Transverse colon (tissue), 4 donors: ENCODE measurements around the gene CEPT1. TPM values are rescaled to one million over a fixed set of nuclear protein-coding genes. Genes with fewer than 3 reads are reported as not detected.

Experiments
- DNase-seq: peaks from one replicate; pipeline ENCODE4 v3.0.0-alpha.2; 2019
- H3K27ac ChIP-seq, 4 donors: fragments of 200-600 bp; sonication (generic); 2 replicates each; pipeline ENCODE4 v1.5.1; 2016 to 2018; ENCODE audit warnings: inconsistent platforms in 4 of 4
- H3K27me3 ChIP-seq: fragments of 200-600 bp; sonication (generic); 2 replicates; pipeline ENCODE4 v1.5.1; 2017; ENCODE audit warnings: inconsistent platforms
- H3K36me3 ChIP-seq, 4 donors: fragments of 200-600 bp; sonication (generic); 2 replicates each; pipeline ENCODE4 v1.5.1; 2017 to 2019; ENCODE audit warnings: inconsistent platforms in 4 of 4
- H3K4me1 ChIP-seq, 4 donors: fragments of 200-600 bp; sonication (generic); 2 replicates each; pipeline ENCODE4 v1.5.1; 2017 to 2020; ENCODE audit warnings: inconsistent platforms in 4 of 4
- H3K4me3 ChIP-seq, 4 donors: fragments of 200-600 bp; sonication (generic); 1 replicate in 1 of 4; 2 replicates in 3 of 4; pipeline versions ENCODE4 v1.5.1 to v1.6.1; 2017 to 2019; ENCODE audit warnings: inconsistent platforms in 4 of 4
- H3K9me3 ChIP-seq, 2 donors: fragments of 200-600 bp; sonication (generic); 2 replicates each; pipeline ENCODE4 v1.5.1; 2017 to 2019; ENCODE audit warnings: inconsistent platforms in 2 of 2
- EP300 ChIP-seq: sonication (generic); formaldehyde crosslinking; IDR thresholded peaks from one replicate; pipeline ENCODE4 v1.6.1; 2017; ENCODE audit warnings: antibody characterized with exemption, low read depth
- POLR2A ChIP-seq: fragments of 450-650 bp; IDR thresholded peaks from one replicate; pipeline ENCODE4 v1.6.1; 2016; ENCODE audit warnings: antibody characterized with exemption, mild to moderate bottlenecking, moderate library complexity
- POLR2AphosphoS5 ChIP-seq, 3 donors: sonication (generic); formaldehyde crosslinking; IDR thresholded peaks; one replicate each; pipeline ENCODE4 v1.6.1; 2016; ENCODE audit warnings: antibody characterized with exemption in 3 of 3
- WGBS, 2 donors: methylation state at CpG; one replicate each; pipeline ENCODE4 v1.1.5; 2018; ENCODE audit warnings: low coverage in 1 of 2; 5-methylcytosine and 5-hydroxymethylcytosine counted together
- in situ Hi-C, 4 donors: fragments of 200-750 bp; cut with MboI; loops; one replicate each; pipeline versions ENCODE4 v1.15.0 to v1.15.1; 2017; ENCODE audit warnings: low sequenced_read_pairs in 3 of 4, low pct_ligation_motif_present in 1 of 4, low pct_unique_long_range_greater_than_20kb in 1 of 4
- intact Hi-C: fragments of 100-400 bp; cut with DNase I; formaldehyde crosslinking; loops from one replicate; pipeline ENCODE4 v1.15.1; 2023; ENCODE audit warnings: low total_unique reads
- total RNA-seq, 4 donors: library from RNA; depleted of rRNA; stranded (reverse); fragments of >200 nt; gene quantifications; one replicate each; pipeline ENCODE4 v1.1.0, GENCODE V29; 2016
- TF ChIP-seq, protein P1 (sequence below), 5 experiments: fragments of 200-600 bp in 3 of 5; fragments of 450-650 bp in 2 of 5; sonication (generic) in 3 of 5; IDR thresholded peaks; 1 replicate in 2 of 5; 2 replicates in 3 of 5; pipeline ENCODE4 v1.5.1; 2016 to 2017; ENCODE audit warnings: antibody characterized with exemption in 5 of 5, inconsistent platforms in 3 of 5, mild to moderate bottlenecking in 2 of 5, moderate library complexity in 1 of 5

Gene CEPT1
- total RNA-seq, 4 donors from 2014 or later = 11.2 to 55.6 (median 26.9) TPM

DNA sequence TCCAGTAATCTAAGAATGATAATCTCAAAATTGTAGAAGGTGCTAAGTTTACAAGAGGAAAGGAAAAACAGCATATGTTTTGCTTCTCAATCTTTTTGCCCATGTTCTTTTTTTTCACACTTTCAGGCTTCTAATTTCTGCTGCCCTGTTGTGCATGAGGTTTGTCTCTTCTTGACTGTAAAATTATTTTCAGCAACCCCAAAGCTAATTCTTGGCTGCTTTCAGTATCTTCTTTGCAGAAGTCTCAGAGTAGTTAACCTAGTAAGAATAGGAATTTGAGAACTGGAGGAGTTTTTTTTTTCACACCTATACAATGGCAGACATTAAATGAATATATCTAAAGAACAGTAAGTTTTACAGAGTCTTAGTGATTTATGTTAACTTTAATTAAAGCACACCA lies 34.0 kb downstream of the CEPT1 start:
- no peak for DNase-seq
- no peak overlapping the region for H3K4me3 ChIP-seq
- H3K4me1 ChIP-seq = no peaks in the 10 kb centered on the region
- no peaks in the 10 kb centered on the region for H3K27me3 ChIP-seq
- in situ Hi-C loops (no loop called here), intact Hi-C loops (no loop called here)
- no peak overlapping the region for H3K27ac ChIP-seq
- H3K36me3 ChIP-seq = peaks cover 0 to 34% (median 5%) of the 10 kb centered on the region in 4 donors
- TF ChIP-seq POLR2AphosphoS5 (IDR thresholded peaks at IDR 0.05) (no peak), EP300 (no peak), POLR2A (no peak)
- TF ChIP-seq, protein P1, sequence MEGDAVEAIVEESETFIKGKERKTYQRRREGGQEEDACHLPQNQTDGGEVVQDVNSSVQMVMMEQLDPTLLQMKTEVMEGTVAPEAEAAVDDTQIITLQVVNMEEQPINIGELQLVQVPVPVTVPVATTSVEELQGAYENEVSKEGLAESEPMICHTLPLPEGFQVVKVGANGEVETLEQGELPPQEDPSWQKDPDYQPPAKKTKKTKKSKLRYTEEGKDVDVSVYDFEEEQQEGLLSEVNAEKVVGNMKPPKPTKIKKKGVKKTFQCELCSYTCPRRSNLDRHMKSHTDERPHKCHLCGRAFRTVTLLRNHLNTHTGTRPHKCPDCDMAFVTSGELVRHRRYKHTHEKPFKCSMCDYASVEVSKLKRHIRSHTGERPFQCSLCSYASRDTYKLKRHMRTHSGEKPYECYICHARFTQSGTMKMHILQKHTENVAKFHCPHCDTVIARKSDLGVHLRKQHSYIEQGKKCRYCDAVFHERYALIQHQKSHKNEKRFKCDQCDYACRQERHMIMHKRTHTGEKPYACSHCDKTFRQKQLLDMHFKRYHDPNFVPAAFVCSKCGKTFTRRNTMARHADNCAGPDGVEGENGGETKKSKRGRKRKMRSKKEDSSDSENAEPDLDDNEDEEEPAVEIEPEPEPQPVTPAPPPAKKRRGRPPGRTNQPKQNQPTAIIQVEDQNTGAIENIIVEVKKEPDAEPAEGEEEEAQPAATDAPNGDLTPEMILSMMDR (IDR thresholded peaks at IDR 0.05) = no peak
- H3K9me3 ChIP-seq = no peaks in the 10 kb centered on the region

DNA sequence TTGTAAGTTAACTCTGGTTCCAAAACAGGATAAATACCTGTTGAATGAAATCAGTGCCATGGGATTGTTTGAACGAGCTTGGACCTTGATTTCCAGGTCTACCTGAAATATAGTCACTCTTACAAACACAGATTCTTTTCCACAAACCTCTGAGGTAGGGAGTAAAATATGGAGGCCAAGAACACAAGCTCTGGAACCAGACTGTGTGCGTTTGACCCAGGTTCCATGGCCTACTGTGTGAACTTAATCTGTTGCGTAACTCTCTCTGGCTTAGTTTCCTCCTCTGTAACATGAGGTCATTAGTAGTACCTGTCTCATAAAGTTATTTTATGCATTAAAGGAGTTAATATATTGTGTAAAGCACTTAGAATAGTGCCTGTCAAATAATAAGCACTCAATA lies 35.3 kb downstream of the CEPT1 start:
- Histone ChIP-seq H3K9me3 (no peaks in the 10 kb centered on the region), H3K27me3 (no peaks in the 10 kb centered on the region), H3K27ac (no peak overlapping the region), H3K4me1 (no peaks in the 10 kb centered on the region), H3K36me3 (peaks cover 0 to 33% (median 3%) of the 10 kb centered on the region in 4 donors), H3K4me3 (no peak overlapping the region)
- no peak for DNase-seq
- in situ Hi-C loops = no loop called here
- TF ChIP-seq POLR2A = no peak
- no peak for TF ChIP-seq EP300
- TF ChIP-seq POLR2AphosphoS5 (IDR thresholded peaks at IDR 0.05) = no peak
- TF ChIP-seq, protein P1 (IDR thresholded peaks at IDR 0.05) = no peak
- 70 to 91% methylated on average over 2 to 3 of the region's 3 CpGs for WGBS, 2 donors
- intact Hi-C loops = no loop called here

DNA sequence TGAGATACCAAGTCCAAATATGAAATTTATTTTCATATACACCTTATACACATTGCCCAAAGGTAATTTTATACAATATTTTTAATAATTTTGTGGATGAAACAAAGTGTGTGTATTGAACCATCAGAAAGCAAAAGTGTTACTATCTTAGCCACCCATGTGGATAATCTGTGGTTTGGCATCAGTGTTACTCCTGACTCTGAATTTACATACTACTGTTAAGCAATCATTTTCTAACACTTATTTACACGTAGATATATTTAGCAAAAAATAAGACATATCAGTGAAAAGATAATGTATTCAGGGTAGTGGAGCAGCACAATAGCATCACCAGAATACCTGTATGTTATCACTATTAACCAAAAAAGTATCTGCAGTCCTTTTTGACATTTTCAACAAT lies 36.7 kb downstream of the CEPT1 start:
- Histone ChIP-seq H3K9me3 (no peaks in the 10 kb centered on the region), H3K36me3 (peaks cover 0 to 33% (median 3%) of the 10 kb centered on the region in 4 donors), H3K4me3 (no peak overlapping the region), H3K4me1 (peaks cover 0 to 4% (median 0%) of the 10 kb centered on the region in 4 donors), H3K27me3 (no peaks in the 10 kb centered on the region), H3K27ac (no peak overlapping the region)
- WGBS, 2 donors = 53 to 56% methylated on average over 1 of the region's 1 CpG
- no peak for TF ChIP-seq POLR2AphosphoS5 (IDR thresholded peaks at IDR 0.05)
- TF ChIP-seq EP300 = no peak
- no peak for TF ChIP-seq POLR2A
- TF ChIP-seq, protein P1 (IDR thresholded peaks at IDR 0.05) = no peak
- in situ Hi-C loops (no loop called here), intact Hi-C loops (no loop called here)
- no peak for DNase-seq

DNA sequence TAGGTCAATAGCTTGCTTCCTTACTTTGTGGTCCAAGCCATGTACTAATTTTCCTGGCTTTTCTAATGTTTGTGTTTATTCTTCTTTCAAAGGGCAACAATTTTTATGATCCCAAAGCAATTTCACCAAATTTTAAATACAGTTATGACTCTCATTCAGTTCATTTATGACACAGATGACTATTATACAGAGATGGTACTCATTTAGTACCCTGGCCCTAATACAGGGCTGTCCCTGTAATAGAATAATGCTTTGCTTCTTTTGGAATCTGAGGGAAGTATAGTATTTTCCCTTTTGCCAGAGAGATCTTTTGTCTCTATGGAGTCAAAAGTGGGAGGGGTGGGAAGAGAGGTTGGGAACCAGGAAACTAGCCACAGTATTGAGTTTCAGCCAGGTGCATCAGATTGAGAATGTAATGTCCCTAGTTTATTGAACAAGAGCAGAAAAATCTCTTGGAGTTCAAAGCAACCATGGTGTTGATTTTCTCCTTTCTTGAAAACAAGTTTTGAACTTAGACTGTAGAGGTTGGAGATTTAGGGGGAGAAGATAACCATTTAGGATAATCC lies 40.0 kb downstream of the CEPT1 start:
- TF ChIP-seq POLR2A (no peak), POLR2AphosphoS5 (IDR thresholded peaks at IDR 0.05) (no peak), EP300 (no peak)
- TF ChIP-seq, protein P1 (IDR thresholded peaks at IDR 0.05) = no peak
- Histone ChIP-seq H3K4me3 (no peak overlapping the region), H3K4me1 (peaks cover 0 to 32% (median 5%) of the 10 kb centered on the region in 4 donors), H3K27me3 (no peaks in the 10 kb centered on the region), H3K27ac (no peak overlapping the region), H3K36me3 (peaks cover 0 to 28% (median 9%) of the 10 kb centered on the region in 4 donors), H3K9me3 (no peaks in the 10 kb centered on the region)
- intact Hi-C loops = no loop called here
- in situ Hi-C loops = no loop called here
- DNase-seq = no peak
